GM12878 (cell line): Measurements from ENCODE around the gene ELAVL2. TPM values are rescaled to one million over a fixed set of nuclear protein-coding genes. Genes with fewer than 3 reads are reported as not detected.

ENCODE experiments used
- ATAC-seq: fragments of 200-7000 bp; cut with Tn5 transposase; 3 replicates; pipeline ENCODE4 v1.9.1; 2020; ENCODE audit warnings: mild to moderate bottlenecking, moderate library complexity
- BruUV-seq: library from RNA; stranded (reverse); fragments of 400-500 nt; replicated peaks from 2 replicates; lab custom pipeline; 2021; lab: Mats Ljungman, UMichigan
- CTCF ChIA-PET: fragments of 300-600 bp; sonication (Branson Sonifier 250); formaldehyde crosslinking; extraction: SDS; loops from one replicate; lab custom pipeline; 2021; ENCODE audit warnings: inconsistent platforms; lab: Yijun Ruan, JAX
- POLR2A ChIA-PET: fragments of 350-600 bp; formaldehyde crosslinking; extraction: SDS; loops from one replicate; lab custom pipeline; 2021; ENCODE audit warnings: inconsistent platforms; lab: Charles Lee
- RAD21 ChIA-PET: fragments of 300-600 bp; sonication (Branson Sonifier 250); formaldehyde crosslinking; loops from one replicate; lab custom pipeline; 2023; ENCODE audit warnings: antibody characterized with exemption; ENCODE audit not compliant: unreplicated experiment; lab: Charles Lee
- SMC1A ChIA-PET: fragments of 300-600 bp; sonication (Branson Sonifier 250); formaldehyde crosslinking; loops from one replicate; lab custom pipeline; 2023; ENCODE audit not compliant: unreplicated experiment, uncharacterized antibody; lab: Charles Lee
- DNase-seq: peaks from one replicate; pipeline ENCODE4 v3.0.0-alpha.2; 2011; ENCODE audit warnings: low read depth, low spot score
- FAIRE-seq: peaks from 3 replicates; lab custom pipeline; 2011; peaks lifted over from hg19 to GRCh38; lab: Jason Lieb, UNC
- H2AFZ ChIP-seq: 2 replicates; pipeline ENCODE4 v1.6.0; 2011; ENCODE audit warnings: low read depth, low read length, control low read depth; ENCODE audit not compliant: control insufficient read depth
- H3K27ac ChIP-seq: 2 replicates; pipeline ENCODE4 v1.5.1; 2011; ENCODE audit warnings: control low read depth; ENCODE audit not compliant: control insufficient read depth, insufficient read depth
- H3K27me3 ChIP-seq, 2 experiments: replicated peaks in 1 of 2; 2 replicates each; pipeline versions ENCODE4 v1.6.0 to v1.6.1; 2011; ENCODE audit warnings: low read length in 1 of 2; ENCODE audit not compliant: control insufficient read depth in 2 of 2, insufficient read depth in 2 of 2
- H3K36me3 ChIP-seq, 2 experiments: 2 replicates each; pipeline ENCODE4 v1.5.1; 2011; ENCODE audit warnings: low read length in 1 of 2; ENCODE audit not compliant: control insufficient read depth in 2 of 2, insufficient read depth in 2 of 2
- H3K4me1 ChIP-seq: 2 replicates; pipeline ENCODE4 v1.6.1; 2011; ENCODE audit warnings: mild to moderate bottlenecking, low read length, moderate library complexity, mixed read lengths; ENCODE audit not compliant: control insufficient read depth, insufficient read depth
- H3K4me2 ChIP-seq: 2 replicates; pipeline ENCODE4 v1.6.0; 2011; ENCODE audit warnings: control low read depth; ENCODE audit not compliant: control insufficient read depth, insufficient read depth
- H3K4me3 ChIP-seq: fragments of 200-600 bp; sonication (generic); 2 replicates; pipeline ENCODE4 v1.5.1; 2016
- H3K79me2 ChIP-seq: 2 replicates; pipeline ENCODE4 v1.6.0; 2011; ENCODE audit warnings: low read length; ENCODE audit not compliant: control insufficient read depth, insufficient read depth
- H3K9ac ChIP-seq: 2 replicates; pipeline ENCODE4 v1.8.0; 2011; ENCODE audit warnings: low read length, control low read depth, mixed read lengths; ENCODE audit not compliant: control insufficient read depth, insufficient read depth
- H3K9me3 ChIP-seq: replicated peaks from 3 replicates; pipeline ENCODE4 v1.5.1; 2011; ENCODE audit warnings: mild to moderate bottlenecking, low read length; ENCODE audit not compliant: control insufficient read depth, insufficient read depth
- H4K20me1 ChIP-seq: 2 replicates; pipeline ENCODE4 v1.6.0; 2011; ENCODE audit not compliant: control insufficient read depth, insufficient read depth
- BHLHE40 ChIP-seq, 2 experiments: fragments of 450-650 bp in 1 of 2; IDR thresholded peaks; 2 replicates each; pipeline ENCODE4 v1.6.1; 2011 to 2017; ENCODE audit warnings: low read depth in 2 of 2, borderline replicate concordance in 1 of 2, improper control_type of control experiment in 1 of 2, low read length in 1 of 2, mild to moderate bottlenecking in 1 of 2
- CEBPZ ChIP-seq: fragments of 150-350 bp; IDR thresholded peaks from 2 replicates; pipeline ENCODE4 v1.6.1; 2016; ENCODE audit warnings: low read depth, low read length
- CUX1 ChIP-seq: IDR thresholded peaks from 2 replicates; pipeline ENCODE4 v1.6.1; 2012; ENCODE audit warnings: improper control_type of control experiment, low read depth, low read length; ENCODE audit not compliant: insufficient replicate concordance
- IKZF1 ChIP-seq: fragments of 450-650 bp; conservative IDR thresholded peaks from 2 replicates; pipeline ENCODE4 v1.6.1; 2017; ENCODE audit warnings: antibody characterized with exemption, mild to moderate bottlenecking
- IKZF2 ChIP-seq, 2 experiments: fragments of 450-650 bp; IDR thresholded peaks; 2 replicates each; pipeline ENCODE4 v1.6.1; 2017; ENCODE audit warnings: mild to moderate bottlenecking in 2 of 2, moderate library complexity in 2 of 2
- MTA3 ChIP-seq: IDR thresholded peaks from 2 replicates; pipeline ENCODE4 v1.6.1; 2012; ENCODE audit warnings: low read length, inconsistent platforms, borderline replicate concordance
- NFYA ChIP-seq: IDR thresholded peaks from 2 replicates; pipeline ENCODE4 v1.6.1; 2011; ENCODE audit warnings: low read depth, mild to moderate bottlenecking, low read length, improper control_type of control experiment, borderline replicate concordance
- POU2F2 ChIP-seq: IDR thresholded peaks from 3 replicates; pipeline ENCODE4 v1.6.1; 2011; ENCODE audit warnings: low read depth, mild to moderate bottlenecking, low read length, borderline replicate concordance
- SMARCA5 ChIP-seq: fragments of 450-650 bp; IDR thresholded peaks from 2 replicates; pipeline ENCODE4 v1.6.1; 2017; ENCODE audit warnings: mild to moderate bottlenecking
- STAT3 ChIP-seq: IDR thresholded peaks from 2 replicates; pipeline ENCODE4 v1.6.1; 2011; ENCODE audit warnings: low read depth, low read length, improper control_type of control experiment
- ZBTB4 ChIP-seq: fragments of 450-650 bp; formaldehyde crosslinking; IDR thresholded peaks from 2 replicates; pipeline ENCODE4 v1.4.0; 2022; ENCODE audit warnings: mild to moderate bottlenecking, moderate library complexity
- ZNF24 ChIP-seq: fragments of 450-650 bp; IDR thresholded peaks from 2 replicates; pipeline ENCODE4 v1.6.1; 2017; ENCODE audit warnings: antibody characterized with exemption, mild to moderate bottlenecking
- WGBS: methylation state at CpG from one replicate; pipeline ENCODE4 v1.1.6; 2016; ENCODE audit warnings: low lambda C conversion rate; ENCODE audit not compliant: insufficient replicate concordance, insufficient coverage; ENCODE audit errors: missing lambda C conversion rate; 5-methylcytosine and 5-hydroxymethylcytosine counted together
- in situ Hi-C: fragments of 300-500 bp; cut with MboI; formaldehyde crosslinking; loops from 9 replicates; pipeline ENCODE4 v1.14.3; 2018; ENCODE audit warnings: mixed read lengths
- intact Hi-C: fragments of 100-400 bp; cut with micrococcal nuclease; formaldehyde crosslinking; loops from one replicate; pipeline ENCODE4 v1.14.2; 2022; ENCODE audit not compliant: unreplicated experiment
- polyA plus RNA-seq, 11 experiments: library from polyadenylated mRNA; depleted of rRNA in 4 of 11; unstranded in 6 of 11; stranded (reverse) in 5 of 11; fragments of >200 nt; fragmentation: Nextera tagmentation in 4 of 11; fragmentation: Illumina TruSeq in 1 of 11; extraction: Ambion mirVana in 4 of 11; extraction: Trizol in 1 of 11; gene quantifications; 1 replicate in 1 of 11; 2 replicates in 10 of 11; pipeline versions ENCODE4 v1.2.1 to v1.2.3, GENCODE V29; 2011 to 2016; ENCODE audit warnings: inconsistent platforms in 2 of 11, missing spikeins in 2 of 11, low read depth in 1 of 11
- total RNA-seq, 4 experiments: library from RNA; depleted of rRNA in 3 of 4; stranded (reverse); fragments of >200 nt in 3 of 4; fragmentation: Illumina TruSeq in 1 of 4; extraction: Trizol in 1 of 4; gene quantifications; 2 replicates each; pipeline versions ENCODE4 v1.2.1 to v1.2.3, GENCODE V29; 2013 to 2021

The ELAVL2 gene
- total and polyA plus RNA-seq, 10 of the 15 experiments (the other 5 are each of a cell fraction or from before 2014, with no cell fraction given) = 0.24 to 2.6 (median 0.76) TPM

GRCh38 chr9:23752859-23753258 is 73.2 kb downstream of the ELAVL2 start:
- RAD21 ChIA-PET = interaction anchor here (0.8 to 2.3 kb wide), 3 partner anchors 24 to 29 kb away, joined by 3 to 6 read pairs (median 6); no protein-coding TSS in a partner anchor
- no peak overlapping the region for H2AFZ ChIP-seq
- WGBS = 0% methylated on average over 4 of the region's 4 CpGs
- in situ Hi-C loops = no loop called here
- CTCF ChIA-PET = interaction anchor here (1.1 to 1.5 kb wide), 2 partner anchors 11 to 19 kb away, joined by 3 read pairs; no protein-coding TSS in a partner anchor
- intact Hi-C loops = no loop called here
- H3K4me3 ChIP-seq = no peak overlapping the region
- H3K36me3 ChIP-seq = no peaks in the 10 kb centered on the region
- no peaks in the 10 kb centered on the region for H3K27me3 ChIP-seq
- no peaks in the 10 kb centered on the region for H3K4me1 ChIP-seq
- H3K9ac ChIP-seq = no peak overlapping the region
- no peak for FAIRE-seq
- DNase-seq = no peak
- H4K20me1 ChIP-seq = no peaks in the 10 kb centered on the region
- no peaks in the 10 kb centered on the region for H3K79me2 ChIP-seq
- SMC1A ChIA-PET = interaction anchor here (0.9 to 4.4 kb wide), 5 partner anchors 11 to 61 kb away, joined by 3 to 18 read pairs (median 4); no protein-coding TSS in a partner anchor
- POLR2A ChIA-PET = interaction anchor here (0.7 kb wide), 1 partner anchor 156 kb away, joined by 4 read pairs; no protein-coding TSS in a partner anchor
- H3K4me2 ChIP-seq = no peak overlapping the region
- ATAC-seq = no peak
- no peaks in the 10 kb centered on the region for H3K9me3 ChIP-seq
- H3K27ac ChIP-seq = no peak overlapping the region
- no TSS peak for BruUV-seq
- TF ChIP-seq SMARCA5 (no peak), ZNF24 (no peak), IKZF2 (IDR thresholded peaks at IDR 0.05) (no peak), STAT3 (no peak), CUX1 (no peak), MTA3 (no peak), CEBPZ (no peak), BHLHE40 (IDR thresholded peaks at IDR 0.05; ENCODE audit: borderline replicate concordance in 1 of 2, low read depth in 2 of 2, low read length in 1 of 2) (no peak), NFYA (no peak), ZBTB4 (CRISPR knock-in tag) (no peak), IKZF1 (no peak), POU2F2 (no peak)
